Activated CD8-positive, alpha-beta T cell treated with anti-CD3 and anti-CD28 coated beads, Interleukin-2, amount 10 ng/mL, durations not matched to agents 7 days and 5 days (primary cell): Measurements from ENCODE around the gene SPG7. TPM values are rescaled to one million over a fixed set of nuclear protein-coding genes. Genes with fewer than 3 reads are reported as not detected.

Source experiments
- ATAC-seq: fragments of 150-1000 bp; cut with Tn5 transposase; one replicate; pipeline ENCODE4 v1.10.0; 2021; ENCODE audit warnings: moderate library complexity
- CTCF ChIA-PET: fragments of 350-600 bp; sonication (Branson Sonifier 250); formaldehyde crosslinking; loops from one replicate; lab custom pipeline; 2021; ENCODE audit warnings: antibody characterized with exemption; lab: Charles Lee
- POLR2A ChIA-PET: fragments of 350-600 bp; sonication (Branson Sonifier 250); formaldehyde crosslinking; loops from one replicate; lab custom pipeline; 2021; ENCODE audit warnings: antibody characterized with exemption; lab: Charles Lee
- DNase-seq: peaks from one replicate; pipeline ENCODE4 v3.0.0-alpha.2; 2020
- H3K27ac Mint-ChIP-seq: one replicate; pipeline ENCODE4 v1.8.0; 2021; ENCODE audit warnings: mild to moderate bottlenecking, mixed read lengths
- H3K27me3 Mint-ChIP-seq: one replicate; pipeline ENCODE4 v1.8.0; 2021; ENCODE audit warnings: low read depth, mixed read lengths
- H3K36me3 Mint-ChIP-seq: one replicate; pipeline ENCODE4 v1.8.0; 2021; ENCODE audit warnings: low read depth, mixed read lengths
- H3K4me1 Mint-ChIP-seq: one replicate; pipeline ENCODE4 v1.8.0; 2021; ENCODE audit warnings: low read depth, mixed read lengths
- H3K4me3 Mint-ChIP-seq: one replicate; pipeline ENCODE4 v1.8.0; 2021; ENCODE audit warnings: mild to moderate bottlenecking, mixed read lengths
- H3K9me3 Mint-ChIP-seq: one replicate; pipeline ENCODE4 v1.8.0; 2022; ENCODE audit warnings: mixed read lengths; ENCODE audit not compliant: insufficient read depth
- total RNA-seq, 2 experiments: library from RNA; stranded (reverse); gene quantifications; one replicate each; pipeline ENCODE4 v1.2.3, GENCODE V29; 2021

Gene SPG7
- total RNA-seq, 2 experiments from 2014 or later = 94.7 to 98.4 TPM

DNA sequence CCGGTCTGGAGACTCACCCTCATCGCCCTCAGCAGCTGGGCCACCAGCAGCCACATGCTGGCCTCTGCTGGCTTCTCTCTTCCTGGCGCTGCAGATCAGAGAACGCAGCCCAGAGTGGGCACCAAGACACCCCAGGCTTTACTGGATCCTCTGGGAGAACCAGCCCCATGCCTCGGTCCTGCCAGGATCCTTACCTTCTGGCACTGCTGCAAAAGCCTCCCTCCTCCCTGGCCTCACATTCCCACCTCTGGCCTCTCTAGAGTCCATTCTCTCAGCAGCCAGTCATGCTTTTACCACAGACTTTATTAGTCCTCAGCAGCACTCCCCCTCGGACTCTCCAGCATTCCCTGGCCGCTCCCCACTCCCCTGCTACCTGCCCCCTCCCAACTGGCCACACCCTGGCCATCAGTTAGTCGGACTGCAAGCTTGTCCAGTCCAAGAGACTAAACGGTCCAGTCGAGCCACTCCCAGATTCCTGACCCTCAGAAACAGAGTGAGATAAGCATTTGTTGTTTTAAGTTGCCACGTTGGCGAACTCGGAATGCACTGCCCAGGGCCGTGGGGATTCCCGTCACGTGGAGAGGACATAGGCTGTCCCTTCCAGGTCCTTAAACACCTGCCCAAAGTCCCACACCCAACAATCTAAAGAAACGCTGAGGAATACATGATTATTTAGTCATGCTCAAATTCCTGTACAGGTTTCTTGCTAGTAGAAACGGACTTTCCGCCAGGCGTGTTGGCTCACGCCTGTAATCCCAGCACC, 5.9 kb upstream of the SPG7 start:
- DNase-seq (no peak), ATAC-seq (no peak)
- ChIA-PET CTCF (no interaction called here), POLR2A (no interaction called here)
- Mint-ChIP-seq H3K27ac (peak overlapping the region; percentile 22), H3K4me3 (no peak overlapping the region), H3K4me1 (peaks cover 27% of the 10 kb centered on the region), H3K27me3 (no peaks in the 10 kb centered on the region), H3K36me3 (no peaks in the 10 kb centered on the region), H3K9me3 (no peaks in the 10 kb centered on the region)

DNA sequence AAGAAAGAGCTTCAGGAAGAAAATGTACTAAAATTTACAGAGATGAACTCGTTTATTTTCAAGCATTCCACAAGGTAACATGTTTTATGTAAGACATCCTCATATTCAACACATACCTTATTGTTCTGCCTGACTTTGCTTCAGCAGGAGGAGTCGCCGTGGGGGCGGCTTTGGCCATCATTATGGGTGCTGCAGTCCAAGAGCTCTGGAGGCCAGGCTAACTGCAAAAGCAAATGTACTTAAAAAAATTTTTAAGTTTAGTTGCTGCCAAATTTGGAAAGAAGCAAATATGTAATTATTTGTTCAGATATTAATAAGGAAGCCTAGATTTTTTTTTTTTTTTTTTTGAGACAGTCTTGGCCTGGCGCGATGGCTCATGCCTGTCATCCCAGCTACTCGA, 4.1 kb upstream of the SPG7 start:
- Mint-ChIP-seq H3K4me1 (peaks cover 28% of the 10 kb centered on the region), H3K4me3 (no peak overlapping the region), H3K27ac (no peak overlapping the region), H3K27me3 (no peaks in the 10 kb centered on the region), H3K9me3 (no peaks in the 10 kb centered on the region), H3K36me3 (no peaks in the 10 kb centered on the region)
- ChIA-PET CTCF (interaction anchor here (0.7 to 2.1 kb wide), 3 partner anchors 9 to 945 kb away, joined by 3 to 8 read pairs (median 3); no protein-coding TSS in a partner anchor), POLR2A (interaction anchor here (1.1 to 2.8 kb wide), 2 partner anchors 13 to 15 kb away, joined by 3 to 15 read pairs; no protein-coding TSS in a partner anchor)
- DNase-seq (no peak), ATAC-seq (no peak)

GRCh38 chr16:89505204-89506112, 2.7 kb upstream of the SPG7 start:
- H3K4me3 Mint-ChIP-seq = peak overlapping the region; percentile 65
- DNase-seq (peak; percentile 92), ATAC-seq (peak; percentile 61)
- no peaks in the 10 kb centered on the region for H3K9me3 Mint-ChIP-seq
- peak overlapping the region; percentile 90 for H3K27ac Mint-ChIP-seq
- peaks cover 32% of the 10 kb centered on the region for H3K4me1 Mint-ChIP-seq
- no peaks in the 10 kb centered on the region for H3K27me3 Mint-ChIP-seq
- ChIA-PET CTCF (interaction anchor here (0.9 to 2.1 kb wide), 3 partner anchors 10 to 172 kb away, joined by 3 to 8 read pairs (median 3); no protein-coding TSS in a partner anchor), POLR2A (interaction anchor here (0.9 to 2.8 kb wide), 3 partner anchors 11 to 185 kb away, joined by 5 to 15 read pairs (median 7); no protein-coding TSS in a partner anchor)
- peaks cover 2% of the 10 kb centered on the region for H3K36me3 Mint-ChIP-seq

DNA sequence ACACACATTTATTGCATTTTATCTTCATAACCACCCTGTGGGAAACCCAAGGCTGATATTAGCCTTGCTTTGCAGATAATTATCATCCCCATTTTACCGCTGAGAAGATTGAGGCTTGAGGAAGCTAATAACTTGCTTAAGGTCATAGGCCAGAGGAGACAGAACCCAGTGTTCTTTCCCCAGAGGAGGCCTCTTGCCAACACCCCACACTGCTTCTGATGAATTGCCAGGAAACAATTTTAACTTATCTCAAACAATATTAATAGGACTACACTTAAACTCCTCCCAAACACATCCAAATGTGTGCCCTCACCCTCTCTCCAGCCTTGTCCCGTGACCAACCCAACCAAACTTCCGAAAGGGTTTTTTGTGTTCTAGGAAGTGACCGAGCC, 2.1 kb upstream of the SPG7 start:
- CTCF ChIA-PET = interaction anchor here (0.9 to 1.3 kb wide), 3 partner anchors 21 to 173 kb away, joined by 3 to 5 read pairs (median 3); no protein-coding TSS in a partner anchor
- no peaks in the 10 kb centered on the region for H3K27me3 Mint-ChIP-seq
- DNase-seq (no peak), ATAC-seq (no peak)
- POLR2A ChIA-PET = interaction anchor here (2.2 to 2.8 kb wide), 2 partner anchors 17 to 185 kb away, joined by 5 to 15 read pairs; no protein-coding TSS in a partner anchor
- H3K4me1 Mint-ChIP-seq = peaks cover 34% of the 10 kb centered on the region
- H3K36me3 Mint-ChIP-seq = peaks cover 5% of the 10 kb centered on the region
- peak overlapping the region; percentile 65 for H3K4me3 Mint-ChIP-seq
- H3K9me3 Mint-ChIP-seq = no peaks in the 10 kb centered on the region
- peak overlapping the region; percentile 90 for H3K27ac Mint-ChIP-seq

- H3K36me3 Mint-ChIP-seq = peaks cover 8% of the 10 kb centered on the region
- H3K4me3 Mint-ChIP-seq = peak overlapping the region; percentile 65
- H3K9me3 Mint-ChIP-seq = no peaks in the 10 kb centered on the region
- H3K27me3 Mint-ChIP-seq = no peaks in the 10 kb centered on the region
- ChIA-PET CTCF (interaction anchor here (0.8 to 3.5 kb wide), 6 partner anchors 12 to 266 kb away, joined by 3 to 15 read pairs (median 4); no protein-coding TSS in a partner anchor), POLR2A (interaction anchor here (1.0 to 3.4 kb wide), 7 partner anchors 9 to 410 kb away, joined by 3 to 25 read pairs (median 8); no protein-coding TSS in a partner anchor)
- DNase-seq = peak; percentile 57
- peaks cover 37% of the 10 kb centered on the region for H3K4me1 Mint-ChIP-seq
- no peak for ATAC-seq
- H3K27ac Mint-ChIP-seq = peak overlapping the region; percentile 90
Observed at GRCh38 chr16:89506791-89507191, 1.4 kb upstream of the SPG7 start.

- H3K36me3 Mint-ChIP-seq = peaks cover 8% of the 10 kb centered on the region
- DNase-seq = no peak
Observed at GRCh38 chr16:89507214-89507833, 879 bp upstream of the SPG7 start.

DNA sequence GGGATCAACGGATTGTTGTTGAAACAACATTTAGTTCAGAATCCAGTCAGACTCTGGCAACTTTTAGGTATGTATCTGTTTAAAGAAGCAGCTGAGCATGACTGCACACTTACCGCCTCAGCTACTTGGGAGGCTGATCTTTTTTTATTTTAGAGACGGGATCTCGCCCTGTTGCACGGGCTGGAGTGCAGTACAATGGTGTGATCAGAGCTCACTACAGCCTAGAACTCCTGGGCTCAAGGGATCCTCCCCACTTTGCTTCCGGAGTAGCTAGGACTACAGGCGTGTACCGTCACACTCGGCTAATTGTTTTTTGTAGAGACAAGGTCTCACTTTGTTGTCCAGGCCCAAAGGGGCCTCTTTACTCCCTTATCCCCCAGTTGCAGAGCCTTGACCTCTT, 2.3 kb downstream of the SPG7 start:
- peaks cover 23% of the 10 kb centered on the region for H3K36me3 Mint-ChIP-seq
- ChIA-PET CTCF (interaction anchor here (1.1 to 3.2 kb wide), 3 partner anchors 15 to 48 kb away, joined by 3 to 7 read pairs (median 6); no protein-coding TSS in a partner anchor), POLR2A (interaction anchor here (1.0 to 2.9 kb wide), 2 partner anchors 20 to 38 kb away, joined by 3 to 9 read pairs; no protein-coding TSS in a partner anchor)
- no peaks in the 10 kb centered on the region for H3K9me3 Mint-ChIP-seq
- ATAC-seq (no peak), DNase-seq (no peak)
- H3K27me3 Mint-ChIP-seq = no peaks in the 10 kb centered on the region
- H3K4me1 Mint-ChIP-seq = peaks cover 29% of the 10 kb centered on the region
- H3K27ac Mint-ChIP-seq = no peak overlapping the region
- peak overlapping the region; percentile 34 for H3K4me3 Mint-ChIP-seq

More at GRCh38 chr16:89507214-89507833, 879 bp upstream of the SPG7 start:
- ATAC-seq = no peak
- H3K4me1 Mint-ChIP-seq = peaks cover 38% of the 10 kb centered on the region
- POLR2A ChIA-PET = interaction anchor here (1.0 to 3.4 kb wide), 11 partner anchors 10 to 410 kb away, joined by 3 to 25 read pairs (median 5); partner anchors contain the start of gene ZNF778
- CTCF ChIA-PET = interaction anchor here (0.8 to 3.5 kb wide), 12 partner anchors 12 to 266 kb away, joined by 3 to 15 read pairs (median 4); no protein-coding TSS in a partner anchor
- peak overlapping the region; percentile 90 for H3K27ac Mint-ChIP-seq
- peak overlapping the region; percentile 65 for H3K4me3 Mint-ChIP-seq
- no peaks in the 10 kb centered on the region for H3K27me3 Mint-ChIP-seq
- no peaks in the 10 kb centered on the region for H3K9me3 Mint-ChIP-seq

DNA sequence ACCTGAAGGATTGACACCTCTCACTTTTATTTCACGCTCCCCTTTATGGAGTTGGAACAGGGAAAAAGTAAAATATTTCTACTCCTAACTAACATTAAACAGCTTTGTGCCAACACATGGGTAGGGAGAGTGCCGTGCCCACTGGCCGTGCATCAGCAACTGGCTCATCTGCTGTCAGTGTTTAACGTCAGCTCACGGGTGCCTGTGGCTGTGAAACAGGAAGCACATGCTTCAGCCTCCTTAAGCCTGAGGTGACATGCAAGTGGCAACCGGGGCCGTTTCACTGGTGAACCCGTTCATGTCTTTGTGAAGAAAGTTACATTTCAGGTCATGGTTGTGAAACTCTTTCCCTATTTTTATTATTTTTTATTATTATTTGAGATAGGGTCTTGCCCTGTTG, 3.2 kb downstream of the SPG7 start:
- no peak for ATAC-seq
- Mint-ChIP-seq H3K27me3 (no peaks in the 10 kb centered on the region), H3K36me3 (peaks cover 23% of the 10 kb centered on the region), H3K9me3 (no peaks in the 10 kb centered on the region), H3K27ac (peak overlapping the region; percentile 63), H3K4me1 (peaks cover 20% of the 10 kb centered on the region), H3K4me3 (no peak overlapping the region)
- DNase-seq = no peak
- ChIA-PET CTCF (interaction anchor here (3.2 kb wide), 1 partner anchor 48 kb away, joined by 7 read pairs; no protein-coding TSS in a partner anchor), POLR2A (no interaction called here)

DNA sequence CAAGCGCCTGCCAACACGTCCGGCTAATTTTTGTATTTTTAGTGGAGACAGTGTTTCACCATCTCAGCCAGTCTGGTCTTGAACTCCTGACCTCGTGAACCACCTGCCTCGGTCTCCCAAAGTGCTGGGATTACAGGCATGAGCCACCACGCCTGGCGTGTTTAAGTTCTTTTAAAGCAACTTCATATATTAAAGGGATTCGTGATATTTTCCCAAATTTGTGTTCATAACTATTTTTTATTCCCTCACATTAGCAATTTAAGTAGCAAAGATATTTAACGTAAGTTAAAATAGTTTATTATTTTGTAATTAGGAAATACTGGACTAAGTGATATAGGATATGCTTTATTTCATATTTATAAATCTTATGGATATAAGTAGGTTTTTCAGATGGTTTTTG, 4.2 kb downstream of the SPG7 start:
- CTCF ChIA-PET = no interaction called here
- peaks cover 10% of the 10 kb centered on the region for H3K4me1 Mint-ChIP-seq

DNA sequence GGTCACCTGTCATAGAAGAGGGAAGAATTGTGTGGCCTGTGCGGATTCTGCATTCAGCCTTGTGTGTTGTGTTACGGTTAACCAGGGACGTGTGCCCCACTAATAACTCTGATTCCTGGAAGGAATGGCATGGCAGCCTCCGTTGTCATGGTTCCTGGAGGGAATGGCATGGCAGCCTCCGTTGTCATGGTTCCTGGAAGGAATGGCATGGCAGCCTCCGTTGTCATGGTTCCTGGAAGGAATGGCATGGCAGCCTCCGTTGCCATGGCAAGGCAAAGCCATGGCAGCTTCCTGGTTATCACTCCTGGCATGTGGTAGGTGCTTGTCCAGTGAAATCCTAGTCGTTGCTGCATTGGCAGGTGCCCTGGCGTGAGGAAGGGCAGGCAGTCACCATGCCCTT, 8.9 kb downstream of the SPG7 start:
- Mint-ChIP-seq H3K27me3 (no peaks in the 10 kb centered on the region), H3K36me3 (peaks cover 44% of the 10 kb centered on the region), H3K27ac (no peak overlapping the region), H3K4me1 (peaks cover under 1% of the 10 kb centered on the region), H3K9me3 (no peaks in the 10 kb centered on the region), H3K4me3 (no peak overlapping the region)
- CTCF ChIA-PET = interaction anchor here (1.0 to 1.1 kb wide), 2 partner anchors 9 to 40 kb away, joined by 3 read pairs; partner anchors contain the start of gene SPG7
- POLR2A ChIA-PET = no interaction called here
- DNase-seq (no peak), ATAC-seq (no peak)

More for the DNA sequence above, 4.2 kb downstream of the SPG7 start:
- Mint-ChIP-seq H3K27ac (no peak overlapping the region), H3K36me3 (peaks cover 29% of the 10 kb centered on the region), H3K9me3 (no peaks in the 10 kb centered on the region), H3K27me3 (no peaks in the 10 kb centered on the region), H3K4me3 (no peak overlapping the region)
- POLR2A ChIA-PET = no interaction called here
- no peak for DNase-seq
- no peak for ATAC-seq
